Pancreas (tissue), 10 donors: ENCODE results near the gene RALA. TPM values are rescaled to one million over a fixed set of nuclear protein-coding genes. Genes with fewer than 3 reads are reported as not detected.

Source experiments
- ATAC-seq, 4 donors: fragments of 200-7000 bp; cut with Tn5 transposase; one replicate each; pipeline versions ENCODE4 v1.8.0 to v1.9.1; 2020; ENCODE audit warnings: mild to moderate bottlenecking in 4 of 4, moderate library complexity in 4 of 4
- DNase-seq, 6 donors: peaks; one replicate each; pipeline ENCODE4 v3.0.0-alpha.2; 2020
- FAIRE-seq: peaks from 2 replicates; lab custom pipeline; 2012; peaks lifted over from hg19 to GRCh38; lab: Jason Lieb, UNC
- H3K27ac ChIP-seq, 4 donors: fragments of 200-600 bp; sonication (generic); 1 replicate in 3 of 4; 2 replicates in 1 of 4; pipeline versions ENCODE4 v1.5.0 to v1.8.0; 2020
- H3K27me3 ChIP-seq, 4 donors: fragments of 200-600 bp; one replicate each; pipeline ENCODE4 v1.8.0; 2021
- H3K36me3 ChIP-seq, 3 donors: fragments of 200-600 bp; sonication (generic) in 1 of 3; one replicate each; pipeline versions ENCODE4 v1.5.0 to v1.8.0; 2020 to 2021
- H3K4me1 ChIP-seq, 3 donors: fragments of 200-600 bp; one replicate each; pipeline ENCODE4 v1.8.0; 2021
- H3K4me3 ChIP-seq, 4 donors: fragments of 200-600 bp; sonication (generic) in 2 of 4; one replicate each; pipeline versions ENCODE4 v1.5.0 to v1.8.0; 2020 to 2021
- H3K9me3 ChIP-seq, 4 donors: fragments of 200-600 bp; one replicate each; pipeline ENCODE4 v1.8.0; 2021
- CTCF ChIP-seq, 4 donors: fragments of 200-600 bp; sonication (generic) in 3 of 4; IDR thresholded peaks; one replicate each; pipeline versions ENCODE4 v1.5.0 to v1.8.0; 2021; ENCODE audit warnings: antibody characterized with exemption in 4 of 4
- WGBS, 2 donors: extraction: QIAGEN DNeasy Blood & Tissue Kit; methylation state at CpG; one replicate each; pipeline ENCODE4 v1.1.7; 2013; 5-methylcytosine and 5-hydroxymethylcytosine counted together
- intact Hi-C, 3 donors: fragments of 100-400 bp; cut with DNase I; formaldehyde crosslinking; loops; one replicate each; pipeline versions ENCODE4 v1.11.1 to v1.14.2; 2022
- polyA plus RNA-seq, 2 donors: library from polyadenylated mRNA; stranded (reverse); fragments of 200-250 nt; gene quantifications; one replicate each; pipeline ENCODE4 v1.2.3, GENCODE V29; 2013
- total RNA-seq, 6 donors: library from RNA; stranded (reverse); fragmentation: NEBNext Ultra II Directional in 4 of 6; extraction: Animal tissue kit (Norgen Biotek cat#: 25700) in 4 of 6; gene quantifications; one replicate each; pipeline versions ENCODE4 v1.2.1 to v1.2.4, GENCODE V29; 2021 to 2023
- donor health status: healthy with polysubstance abuse.
- donor health status: DM: no; HTN: no; CAD: no; lungs with moderate emphysema.
- donor health status: DM: no; HTN: no; CAD: no.
- donor health status: control.
- donor health status: control.
- donor health status: Bipolar disorder and iron deficiency.
- donor health status: DM: yes; HTN: yes; CAD: no.
- donor health status: DM: no; HTN: no; CAD: no.
- donor health status: DM: no; HTN: no; CAD: no.
- donor health status: DM: yes; HTN: yes; CAD: no.

RALA gene
- total and polyA plus RNA-seq, 8 donors: 7.0 to 19.1 (median 8.8) TPM

GRCh38 chr7:39714447-39715091, 91.2 kb downstream of the RALA start:
- Histone ChIP-seq H3K36me3 (no peaks in the 10 kb centered on the region), H3K9me3 (no peaks in the 10 kb centered on the region), H3K27ac (no peak overlapping the region), H3K4me3 (no peak overlapping the region), H3K4me1 (no peaks in the 10 kb centered on the region), H3K27me3 (no peaks in the 10 kb centered on the region)
- 81 to 88% methylated on average over 1 of the region's 1 CpG for WGBS, 2 donors
- FAIRE-seq (no peak), ATAC-seq (no peak), DNase-seq (no peak)
- intact Hi-C loops: no loop called here
- TF ChIP-seq CTCF (IDR thresholded peaks at IDR 0.05): no peak

- no peaks in the 10 kb centered on the region for H3K9me3 ChIP-seq
- no peak for FAIRE-seq
- H3K4me1 ChIP-seq: peaks cover 0 to 7% (median 6%) of the 10 kb centered on the region in 3 donors
- 9 to 18% methylated on average over 7 of the region's 7 CpGs for WGBS, 2 donors
- TF ChIP-seq CTCF (IDR thresholded peaks at IDR 0.05): no peak
- peak in 4 of 6 donors; percentile 17 to 60 (median 52) for DNase-seq
- H3K4me3 ChIP-seq: no peak overlapping the region
- no peaks in the 10 kb centered on the region for H3K27me3 ChIP-seq
- ATAC-seq: peak; percentile 94 to 98 (median 98)
- peak overlapping the region in 2 of 4 donors; percentile 73 for H3K27ac ChIP-seq
- H3K36me3 ChIP-seq: no peaks in the 10 kb centered on the region
- intact Hi-C loops: no loop called here
Measured at GRCh38 chr7:39720586-39720985, 97.2 kb downstream of the RALA start.

- no peak for DNase-seq
Measured at GRCh38 chr7:39721345-39721744, 98.0 kb downstream of the RALA start.

GRCh38 chr7:39721919-39722597, 98.7 kb downstream of the RALA start:
- Histone ChIP-seq H3K4me3 (no peak overlapping the region), H3K36me3 (no peaks in the 10 kb centered on the region), H3K9me3 (no peaks in the 10 kb centered on the region), H3K4me1 (peaks cover 0 to 7% (median 6%) of the 10 kb centered on the region in 3 donors), H3K27ac (no peak overlapping the region), H3K27me3 (no peaks in the 10 kb centered on the region)
- DNase-seq (no peak), ATAC-seq (no peak), FAIRE-seq (no peak)
- 95 to 96% methylated on average over 17 of the region's 17 CpGs for WGBS, 2 donors
- no peak for TF ChIP-seq CTCF (IDR thresholded peaks at IDR 0.05)
- intact Hi-C loops: no loop called here

More at GRCh38 chr7:39721345-39721744, 98.0 kb downstream of the RALA start:
- ATAC-seq: no peak
- Histone ChIP-seq H3K4me3 (no peak overlapping the region), H3K9me3 (no peaks in the 10 kb centered on the region), H3K4me1 (peaks cover 0 to 7% (median 6%) of the 10 kb centered on the region in 3 donors), H3K36me3 (no peaks in the 10 kb centered on the region), H3K27ac (peak overlapping the region in 1 of 4 donors; percentile 73), H3K27me3 (no peaks in the 10 kb centered on the region)
- intact Hi-C loops: no loop called here
- WGBS, 2 donors: 93 to 97% methylated on average over 3 of the region's 3 CpGs
- TF ChIP-seq CTCF (IDR thresholded peaks at IDR 0.05): no peak
- FAIRE-seq: no peak
